Keratinocyte (primary cell): Measurements from ENCODE around the gene NCK2. TPM values are rescaled to one million over a fixed set of nuclear protein-coding genes. Genes with fewer than 3 reads are reported as not detected.

Source experiments
- DNase-seq: peaks from one replicate; pipeline ENCODE4 v3.0.0-alpha.2; 2011; ENCODE audit warnings: low read depth, missing footprints, low spot score
- FAIRE-seq: peaks from 2 replicates; lab custom pipeline; 2011; peaks lifted over from hg19 to GRCh38; lab: Jason Lieb, UNC
- H2AFZ ChIP-seq: 2 replicates; pipeline ENCODE4 v1.6.0; 2012; ENCODE audit warnings: low read length, control low read depth, inconsistent platforms; ENCODE audit not compliant: control insufficient read depth
- H3K27ac ChIP-seq: 2 replicates; pipeline ENCODE4 v1.5.1; 2011; ENCODE audit warnings: low read length; ENCODE audit not compliant: control insufficient read depth, insufficient read depth
- H3K27me3 ChIP-seq: 3 replicates; pipeline ENCODE4 v1.6.0; 2011; ENCODE audit warnings: low read length; ENCODE audit not compliant: control insufficient read depth, insufficient read depth; ENCODE audit errors: extremely low read depth
- H3K36me3 ChIP-seq, 2 experiments: 2 replicates in 1 of 2; 3 replicates in 1 of 2; pipeline ENCODE4 v1.5.1; 2011; ENCODE audit warnings: low read length in 2 of 2, mild to moderate bottlenecking in 1 of 2; ENCODE audit not compliant: control insufficient read depth in 2 of 2, insufficient read depth in 2 of 2; ENCODE audit errors: extremely low read depth in 1 of 2
- H3K4me1 ChIP-seq: 3 replicates; pipeline ENCODE4 v1.5.1; 2011; ENCODE audit warnings: low read length; ENCODE audit not compliant: control insufficient read depth, insufficient read depth; ENCODE audit errors: extremely low read depth
- H3K4me2 ChIP-seq: 3 replicates; pipeline ENCODE4 v1.6.0; 2011; ENCODE audit warnings: low read depth, low read length; ENCODE audit not compliant: control insufficient read depth, insufficient read depth; ENCODE audit errors: extremely low read depth
- H3K4me3 ChIP-seq, 3 experiments: fragments of 200-600 bp in 1 of 3; sonication (generic) in 1 of 3; 2 replicates in 2 of 3; 3 replicates in 1 of 3; pipeline ENCODE4 v1.5.1; 2011 to 2016; ENCODE audit warnings: low read length in 3 of 3, mild to moderate bottlenecking in 3 of 3, control low read depth in 2 of 3, inconsistent platforms in 1 of 3, low read depth in 1 of 3, mixed read lengths in 1 of 3, mixed run types in 1 of 3, moderate library complexity in 1 of 3; ENCODE audit not compliant: control insufficient read depth in 2 of 3, insufficient read depth in 2 of 3; ENCODE audit errors: extremely low read depth in 1 of 3
- H3K79me2 ChIP-seq: 2 replicates; pipeline ENCODE4 v1.6.0; 2012; ENCODE audit warnings: low read length; ENCODE audit not compliant: control insufficient read depth, insufficient read depth
- H3K9ac ChIP-seq: 3 replicates; pipeline ENCODE4 v1.6.0; 2011; ENCODE audit warnings: low read length; ENCODE audit not compliant: control insufficient read depth, insufficient read depth; ENCODE audit errors: extremely low read depth
- H3K9me1 ChIP-seq: 3 replicates; pipeline ENCODE4 v1.6.0; 2011; ENCODE audit warnings: low read length; ENCODE audit not compliant: control insufficient read depth, insufficient read depth; ENCODE audit errors: extremely low read depth
- H3K9me3 ChIP-seq: 2 replicates; pipeline ENCODE4 v1.5.1; 2012; ENCODE audit warnings: low read depth, low read length; ENCODE audit not compliant: control insufficient read depth
- H4K20me1 ChIP-seq: 3 replicates; pipeline ENCODE4 v1.6.0; 2011; ENCODE audit warnings: low read length; ENCODE audit not compliant: control insufficient read depth, insufficient read depth; ENCODE audit errors: extremely low read depth
- EZH2 ChIP-seq: IDR thresholded peaks from one replicate; pipeline ENCODE4 v1.6.1; 2012; ENCODE audit warnings: inconsistent platforms, mild to moderate bottlenecking, low read length, moderate library complexity
- dilution Hi-C: fragments of 300-500 bp; cut with MboI; formaldehyde crosslinking; loops from one replicate; pipeline ENCODE4 v1.7.0; 2020; ENCODE audit warnings: low sequenced_read_pairs; ENCODE audit not compliant: extremely low pct_ligation_motif_present
- polyA plus RNA-seq, 5 experiments: library from polyadenylated mRNA; depleted of rRNA in 3 of 5; stranded (reverse) in 3 of 5; stranded (forward) in 1 of 5; unstranded in 1 of 5; fragments of >200 nt; gene quantifications; 1 replicate in 1 of 5; 2 replicates in 3 of 5; 3 replicates in 1 of 5; pipeline versions ENCODE4 v1.2.1 to v1.2.3, GENCODE V29; 2011 to 2012; ENCODE audit warnings: missing spikeins in 2 of 5, low read depth in 1 of 5, low replicate concordance in 1 of 5
- TF ChIP-seq, protein P1 (sequence below), 3 experiments: IDR thresholded peaks in 1 of 3; conservative IDR thresholded peaks in 1 of 3; optimal IDR thresholded peaks in 1 of 3; 2 replicates in 2 of 3; 3 replicates in 1 of 3; pipeline versions ENCODE3 to v1.5.1; 2011; ENCODE audit warnings: low read length in 3 of 3, mild to moderate bottlenecking in 3 of 3, moderate library complexity in 2 of 3, control low read depth in 1 of 3, inconsistent platforms in 1 of 3; ENCODE audit not compliant: insufficient read depth in 2 of 3; ENCODE audit errors: extremely low read depth in 1 of 3

The NCK2 gene
- polyA plus RNA-seq, 1 donor (not counting 4 experiments of a cell fraction or from before 2014, with no cell fraction given), result 31.4 TPM

DNA sequence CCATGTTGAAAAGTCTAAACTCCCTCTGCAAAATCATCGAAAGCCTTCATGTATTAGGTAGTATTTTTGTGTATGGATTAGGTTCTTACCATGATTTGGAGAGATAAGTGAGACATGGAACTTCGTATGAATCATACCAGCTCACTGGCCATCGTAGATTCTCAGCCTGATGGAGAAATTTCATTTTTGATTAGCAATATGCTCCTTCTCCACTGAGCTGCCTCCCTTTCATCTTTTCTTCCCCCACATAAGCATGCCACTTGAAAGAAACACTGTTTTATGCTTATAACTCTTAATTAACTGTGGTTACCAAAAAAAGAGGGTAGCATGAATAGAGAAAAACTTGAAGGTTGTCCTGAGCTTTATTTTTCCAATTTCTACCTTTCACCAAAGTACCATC, 111.9 kb downstream of the NCK2 start:
- Histone ChIP-seq H3K27ac (peak overlapping the region; percentile 65), H3K27me3 (no peaks in the 10 kb centered on the region), H3K36me3 (peaks cover 3 to 4% of the 10 kb centered on the region in 2 experiments), H3K9me1 (no peaks in the 10 kb centered on the region), H3K4me3 (peak overlapping the region in 2 of 3 experiments; percentile 6 to 22), H3K9ac (peak overlapping the region; percentile 4), H2AFZ (no peak overlapping the region), H4K20me1 (peaks cover 4% of the 10 kb centered on the region), H3K4me1 (peaks cover 48% of the 10 kb centered on the region), H3K9me3 (no peaks in the 10 kb centered on the region), H3K79me2 (peaks cover 45% of the 10 kb centered on the region), H3K4me2 (peak overlapping the region; percentile 62)
- TF ChIP-seq EZH2, result no peak
- TF ChIP-seq, protein P1, sequence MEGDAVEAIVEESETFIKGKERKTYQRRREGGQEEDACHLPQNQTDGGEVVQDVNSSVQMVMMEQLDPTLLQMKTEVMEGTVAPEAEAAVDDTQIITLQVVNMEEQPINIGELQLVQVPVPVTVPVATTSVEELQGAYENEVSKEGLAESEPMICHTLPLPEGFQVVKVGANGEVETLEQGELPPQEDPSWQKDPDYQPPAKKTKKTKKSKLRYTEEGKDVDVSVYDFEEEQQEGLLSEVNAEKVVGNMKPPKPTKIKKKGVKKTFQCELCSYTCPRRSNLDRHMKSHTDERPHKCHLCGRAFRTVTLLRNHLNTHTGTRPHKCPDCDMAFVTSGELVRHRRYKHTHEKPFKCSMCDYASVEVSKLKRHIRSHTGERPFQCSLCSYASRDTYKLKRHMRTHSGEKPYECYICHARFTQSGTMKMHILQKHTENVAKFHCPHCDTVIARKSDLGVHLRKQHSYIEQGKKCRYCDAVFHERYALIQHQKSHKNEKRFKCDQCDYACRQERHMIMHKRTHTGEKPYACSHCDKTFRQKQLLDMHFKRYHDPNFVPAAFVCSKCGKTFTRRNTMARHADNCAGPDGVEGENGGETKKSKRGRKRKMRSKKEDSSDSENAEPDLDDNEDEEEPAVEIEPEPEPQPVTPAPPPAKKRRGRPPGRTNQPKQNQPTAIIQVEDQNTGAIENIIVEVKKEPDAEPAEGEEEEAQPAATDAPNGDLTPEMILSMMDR (optimal IDR thresholded peaks at IDR 0.05 in 1 of 3, IDR thresholded peaks at IDR 0.05 in 1 of 3, conservative IDR thresholded peaks at IDR 0.05 in 1 of 3; ENCODE audit: extremely low read depth in 1 of 3, insufficient read depth in 2 of 3, low read length in 3 of 3), result no peak
- dilution Hi-C loops, result no loop called here
- DNase-seq, result no peak
- FAIRE-seq, result peak; percentile 56

DNA sequence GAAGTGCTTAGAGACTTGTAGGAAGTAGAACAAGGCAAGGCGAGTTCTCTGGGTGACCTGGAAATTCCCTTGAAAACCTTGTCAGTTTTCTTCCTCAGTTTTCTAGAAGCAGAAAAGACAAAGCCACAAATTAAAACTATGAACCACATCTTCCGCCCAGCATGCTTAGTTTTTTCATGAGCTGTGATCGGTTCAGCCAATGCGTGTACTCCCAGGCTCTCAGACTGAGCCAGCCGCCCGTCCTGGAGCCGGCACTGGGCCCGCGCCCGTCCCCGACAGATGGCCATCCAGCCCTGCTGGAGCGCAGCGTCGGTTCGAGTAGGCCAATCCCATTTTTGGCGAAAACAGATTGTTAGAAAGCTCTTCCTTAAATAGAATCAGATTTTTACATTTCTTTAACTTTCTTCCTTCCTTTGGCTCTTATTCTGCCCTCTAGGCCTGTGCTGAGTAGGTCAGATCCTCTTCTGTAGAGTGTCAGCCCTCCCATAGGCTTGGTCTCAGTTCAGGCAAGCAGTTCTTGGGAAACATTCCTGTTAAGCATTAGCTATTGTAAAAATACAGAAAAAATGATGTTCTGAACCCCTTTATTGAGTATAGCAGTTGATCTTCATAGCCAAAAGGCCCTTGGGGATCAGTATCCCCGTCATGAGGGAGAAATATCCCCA, 112.5 kb downstream of the NCK2 start:
- FAIRE-seq, result no peak
- dilution Hi-C loops, result no loop called here
- H3K4me1 ChIP-seq, result peaks cover 48% of the 10 kb centered on the region

More for the DNA sequence above, 112.5 kb downstream of the NCK2 start:
- DNase-seq, result no peak
- no peak overlapping the region for H2AFZ ChIP-seq
- H3K27me3 ChIP-seq, result no peaks in the 10 kb centered on the region
- H3K4me3 ChIP-seq, result no peak overlapping the region
- TF ChIP-seq EZH2, result no peak
- TF ChIP-seq, protein P1 (optimal IDR thresholded peaks at IDR 0.05 in 1 of 3, IDR thresholded peaks at IDR 0.05 in 1 of 3, conservative IDR thresholded peaks at IDR 0.05 in 1 of 3; ENCODE audit: extremely low read depth in 1 of 3, insufficient read depth in 2 of 3, low read length in 3 of 3), result no peak
- peak overlapping the region; percentile 65 for H3K27ac ChIP-seq
- peaks cover 39% of the 10 kb centered on the region for H3K79me2 ChIP-seq
- H3K9me1 ChIP-seq, result no peaks in the 10 kb centered on the region
- peaks cover 3% of the 10 kb centered on the region in 2 experiments for H3K36me3 ChIP-seq
- peak overlapping the region; percentile 62 for H3K4me2 ChIP-seq
- no peaks in the 10 kb centered on the region for H3K9me3 ChIP-seq
- H3K9ac ChIP-seq, result peak overlapping the region; percentile 45
- peaks cover 4% of the 10 kb centered on the region for H4K20me1 ChIP-seq
